HepG2 (cell line): ENCODE data around the gene CEP164. TPM values are rescaled to one million over a fixed set of nuclear protein-coding genes. Genes with fewer than 3 reads are reported as not detected.

Experiments used
- ATAC-seq: fragments of 200-7000 bp; cut with Tn5 transposase; 3 replicates; pipeline ENCODE4 v1.9.1; 2020; ENCODE audit warnings: mild to moderate bottlenecking, moderate library complexity
- BruUV-seq: library from RNA; stranded (reverse); fragments of 400-500 nt; replicated peaks from 2 replicates; lab custom pipeline; 2021; lab: Mats Ljungman, UMichigan
- CTCF ChIA-PET: fragments of 300-600 bp; formaldehyde crosslinking; extraction: SDS; loops from one replicate; lab custom pipeline; 2021; ENCODE audit warnings: low total read pairs, inconsistent platforms, low intra/inter-chr PET ratio; lab: Yijun Ruan, JAX
- POLR2A ChIA-PET: fragments of 350-600 bp; sonication (Branson Sonifier 250); formaldehyde crosslinking; loops from one replicate; lab custom pipeline; 2020; ENCODE audit warnings: antibody characterized with exemption, inconsistent platforms; lab: Yijun Ruan, JAX
- DNase-seq: peaks from one replicate; pipeline ENCODE4 v3.0.0-alpha.2; 2015; ENCODE audit warnings: low spot score
- FAIRE-seq: peaks from 3 replicates; lab custom pipeline; 2011; peaks lifted over from hg19 to GRCh38; lab: Jason Lieb, UNC
- H2AFZ ChIP-seq: one replicate; pipeline ENCODE4 v1.6.1; 2011; ENCODE audit warnings: low read length, inconsistent platforms
- H3K27ac ChIP-seq: fragments of 300-600 bp; 3 replicates; pipeline ENCODE4 v1.8.0; 2011; ENCODE audit warnings: mixed run types, mild to moderate bottlenecking, mixed read lengths, low read length, inconsistent platforms; ENCODE audit not compliant: insufficient read depth; ENCODE audit errors: extremely low read length
- H3K27me3 ChIP-seq, 2 experiments: fragments of 200-600 bp in 1 of 2; 2 replicates in 1 of 2; 3 replicates in 1 of 2; pipeline versions ENCODE4 v1.6.0 to v1.8.0; 2011; ENCODE audit warnings: low read length in 2 of 2, mild to moderate bottlenecking in 2 of 2, moderate library complexity in 2 of 2, inconsistent platforms in 1 of 2; ENCODE audit not compliant: insufficient read depth in 2 of 2, control insufficient read depth in 1 of 2
- H3K36me3 ChIP-seq, 2 experiments: fragments of 200-600 bp in 1 of 2; replicated peaks in 1 of 2; 2 replicates in 1 of 2; 3 replicates in 1 of 2; pipeline versions ENCODE4 v1.5.1 to v1.8.0; 2011; ENCODE audit warnings: low read length in 2 of 2, inconsistent platforms in 1 of 2; ENCODE audit not compliant: insufficient read depth in 2 of 2, control insufficient read depth in 1 of 2
- H3K4me1 ChIP-seq: 2 replicates; pipeline ENCODE4 v1.5.1; 2012; ENCODE audit warnings: low read length, inconsistent platforms; ENCODE audit not compliant: insufficient read depth
- H3K4me2 ChIP-seq: 2 replicates; pipeline ENCODE4 v1.6.0; 2011; ENCODE audit warnings: low read depth, low read length, inconsistent platforms
- H3K4me3 ChIP-seq, 3 experiments: fragments of 200-600 bp in 1 of 3; sonication (generic), shearing (Covaris generic) in 1 of 3; replicated peaks in 1 of 3; 2 replicates each; pipeline ENCODE4 v1.5.1; 2011 to 2016; ENCODE audit warnings: low read length in 3 of 3, inconsistent platforms in 2 of 3, low read depth in 2 of 3, mild to moderate bottlenecking in 2 of 3, control low read depth in 1 of 3, mixed read lengths in 1 of 3; ENCODE audit not compliant: insufficient read depth in 1 of 3
- H3K79me2 ChIP-seq: one replicate; pipeline ENCODE4 v1.6.1; 2011; ENCODE audit warnings: low read length, inconsistent platforms; ENCODE audit not compliant: insufficient read depth
- H3K9ac ChIP-seq: 2 replicates; pipeline ENCODE4 v1.6.0; 2011; ENCODE audit warnings: mild to moderate bottlenecking, low read depth, low read length, inconsistent platforms; ENCODE audit not compliant: insufficient read depth
- H3K9me3 ChIP-seq: 2 replicates; pipeline ENCODE4 v1.5.1; 2012; ENCODE audit warnings: mild to moderate bottlenecking, low read length
- H4K20me1 ChIP-seq: 2 replicates; pipeline ENCODE4 v1.6.0; 2011; ENCODE audit warnings: inconsistent platforms, mild to moderate bottlenecking, low read length, moderate library complexity; ENCODE audit not compliant: insufficient read depth
- FOXA3 ChIP-seq: IDR thresholded peaks from 2 replicates; pipeline ENCODE4 v1.6.1; 2016; ENCODE audit warnings: missing genetic modification reagents, missing compliant biosample characterization
- NPAS2 ChIP-seq: sonication (generic); formaldehyde crosslinking; IDR thresholded peaks from 2 replicates; pipeline ENCODE4 v1.8.0; 2022; ENCODE audit warnings: mild to moderate bottlenecking, missing genetic modification reagents, borderline replicate concordance
- NR2C2 ChIP-seq: sonication (generic); formaldehyde crosslinking; IDR thresholded peaks from 2 replicates; pipeline ENCODE4 v1.4.0; 2020; ENCODE audit warnings: missing genetic modification reagents, mild to moderate bottlenecking, moderate library complexity, borderline replicate concordance
- RBM39 ChIP-seq: fragments of 200-400 bp; formaldehyde crosslinking; IDR thresholded peaks from one replicate; pipeline ENCODE4 v1.6.1; 2018; ENCODE audit warnings: antibody characterized with exemption, mild to moderate bottlenecking, low read depth, low read length; ENCODE audit not compliant: poor library complexity, severe bottlenecking
- RELA ChIP-seq: sonication (generic); formaldehyde crosslinking; IDR thresholded peaks from 2 replicates; pipeline ENCODE4 v1.4.0; 2020; ENCODE audit warnings: missing genetic modification reagents
- REPIN1 ChIP-seq: sonication (generic); formaldehyde crosslinking; IDR thresholded peaks from 2 replicates; pipeline ENCODE4 v1.8.0; 2022; ENCODE audit warnings: missing genetic modification reagents, low read depth, mild to moderate bottlenecking, borderline replicate concordance
- SKIL ChIP-seq: sonication (generic); formaldehyde crosslinking; IDR thresholded peaks from 2 replicates; pipeline ENCODE4 v1.8.0; 2022; ENCODE audit warnings: missing genetic modification reagents, mild to moderate bottlenecking, moderate library complexity, borderline replicate concordance
- TAF1 ChIP-seq: sonication (generic); formaldehyde crosslinking; IDR thresholded peaks from 2 replicates; pipeline ENCODE4 v1.4.0; 2020; ENCODE audit warnings: missing genetic modification reagents
- ZBTB34 ChIP-seq: sonication (generic); formaldehyde crosslinking; IDR thresholded peaks from 2 replicates; pipeline ENCODE4 v1.8.0; 2022; ENCODE audit warnings: mild to moderate bottlenecking, missing genetic modification reagents
- ZBTB7B ChIP-seq: sonication (generic); formaldehyde crosslinking; IDR thresholded peaks from 2 replicates; pipeline ENCODE4 v1.4.0; 2020; ENCODE audit warnings: missing genetic modification reagents
- ZFP36L1 ChIP-seq: sonication (generic); formaldehyde crosslinking; IDR thresholded peaks from 2 replicates; pipeline ENCODE4 v1.8.0; 2022; ENCODE audit warnings: mild to moderate bottlenecking, missing genetic modification reagents, moderate library complexity
- ZNF34 ChIP-seq: sonication (generic); formaldehyde crosslinking; IDR thresholded peaks from 2 replicates; pipeline ENCODE4 v1.4.0; 2020; ENCODE audit warnings: mild to moderate bottlenecking, missing genetic modification reagents, borderline replicate concordance
- WGBS: methylation state at CpG from one replicate; pipeline ENCODE4 v1.1.6; 2017; ENCODE audit warnings: low lambda C conversion rate; 5-methylcytosine and 5-hydroxymethylcytosine counted together
- in situ Hi-C: cut with HindIII; loops from 2 replicates; pipeline ENCODE4 v1.10.0; 2017; ENCODE audit warnings: low pct_unique_long_range_greater_than_20kb; ENCODE audit not compliant: extremely low pct_ligation_motif_present
- intact Hi-C: fragments of 100-400 bp; cut with micrococcal nuclease; formaldehyde crosslinking; loops from one replicate; pipeline ENCODE4 v1.10.0; 2022; ENCODE audit not compliant: unreplicated experiment
- polyA plus RNA-seq, 8 experiments: library from polyadenylated mRNA; depleted of rRNA in 3 of 8; stranded (reverse) in 7 of 8; unstranded in 1 of 8; fragments of >200 nt; fragmentation: Illumina TruSeq in 4 of 8; extraction: Trizol in 4 of 8; gene quantifications; 2 replicates each; pipeline versions ENCODE4 v1.2.1 to v1.2.3, GENCODE V29; 2011 to 2016; ENCODE audit warnings: low read depth in 4 of 8, missing spikeins in 1 of 8, mixed read lengths in 1 of 8; ENCODE audit not compliant: insufficient read depth in 1 of 8
- total RNA-seq, 5 experiments: library from RNA; depleted of rRNA; stranded (reverse); fragments of >200 nt; fragmentation: Illumina TruSeq; extraction: Trizol; gene quantifications; 2 replicates each; pipeline ENCODE4 v1.2.3, GENCODE V29; 2016; ENCODE audit warnings: low read depth in 1 of 5
- TF ChIP-seq, protein P1 (sequence below): sonication (generic); formaldehyde crosslinking; conservative IDR thresholded peaks from 2 replicates; pipeline ENCODE4 v1.4.0; 2020; ENCODE audit warnings: missing genetic modification reagents
- TF ChIP-seq, protein P2 (sequence below): sonication (generic); formaldehyde crosslinking; IDR thresholded peaks from 2 replicates; pipeline ENCODE4 v1.5.0; 2020; ENCODE audit warnings: missing genetic modification reagents
- TF ChIP-seq, protein P3 (sequence below): sonication (generic); formaldehyde crosslinking; IDR thresholded peaks from 2 replicates; pipeline ENCODE4 v1.4.0; 2020; ENCODE audit warnings: missing genetic modification reagents

CEP164 gene
- total and polyA plus RNA-seq, 2 of the 13 experiments (the other 11 are each of a cell fraction or from before 2014, with no cell fraction given) = 11.4 to 15.2 TPM

DNA sequence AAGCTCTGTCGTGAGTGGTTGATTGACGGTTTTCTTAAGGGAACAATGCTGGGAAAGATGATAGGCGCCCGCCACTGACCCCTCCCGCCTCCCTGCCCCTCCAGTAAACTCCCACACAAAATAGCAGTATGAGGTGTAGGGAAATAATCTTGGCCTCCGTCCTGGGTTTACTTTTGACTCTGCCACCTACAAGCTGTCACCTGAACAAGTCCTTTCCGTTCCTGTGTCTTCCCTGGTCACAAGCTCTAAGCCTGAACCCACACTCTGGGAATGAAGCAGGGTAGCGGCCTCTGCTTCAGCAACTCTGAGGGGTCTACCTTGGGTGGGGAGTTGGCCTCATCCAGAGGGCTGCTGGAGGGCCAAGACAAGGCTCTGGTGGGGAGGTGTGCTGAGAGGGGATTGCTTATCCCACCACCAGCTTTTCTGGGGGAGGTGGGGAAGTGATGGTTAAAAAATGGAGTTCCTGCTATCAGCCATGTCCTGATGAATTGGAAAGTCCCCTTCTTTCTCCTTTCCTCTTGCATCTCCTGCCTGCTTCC is 87.8 kb downstream of the CEP164 start (continued):
- TF ChIP-seq, protein P1, sequence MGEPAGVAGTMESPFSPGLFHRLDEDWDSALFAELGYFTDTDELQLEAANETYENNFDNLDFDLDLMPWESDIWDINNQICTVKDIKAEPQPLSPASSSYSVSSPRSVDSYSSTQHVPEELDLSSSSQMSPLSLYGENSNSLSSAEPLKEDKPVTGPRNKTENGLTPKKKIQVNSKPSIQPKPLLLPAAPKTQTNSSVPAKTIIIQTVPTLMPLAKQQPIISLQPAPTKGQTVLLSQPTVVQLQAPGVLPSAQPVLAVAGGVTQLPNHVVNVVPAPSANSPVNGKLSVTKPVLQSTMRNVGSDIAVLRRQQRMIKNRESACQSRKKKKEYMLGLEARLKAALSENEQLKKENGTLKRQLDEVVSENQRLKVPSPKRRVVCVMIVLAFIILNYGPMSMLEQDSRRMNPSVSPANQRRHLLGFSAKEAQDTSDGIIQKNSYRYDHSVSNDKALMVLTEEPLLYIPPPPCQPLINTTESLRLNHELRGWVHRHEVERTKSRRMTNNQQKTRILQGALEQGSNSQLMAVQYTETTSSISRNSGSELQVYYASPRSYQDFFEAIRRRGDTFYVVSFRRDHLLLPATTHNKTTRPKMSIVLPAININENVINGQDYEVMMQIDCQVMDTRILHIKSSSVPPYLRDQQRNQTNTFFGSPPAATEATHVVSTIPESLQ (CRISPR knock-in tag) = no peak
- TF ChIP-seq ZNF34 (CRISPR knock-in tag) = no peak
- TF ChIP-seq NPAS2 (CRISPR knock-in tag) = no peak
- TF ChIP-seq ZFP36L1 (CRISPR knock-in tag) = no peak

- BruUV-seq = no TSS peak
- POLR2A ChIA-PET = no interaction called here
- Histone ChIP-seq H4K20me1 (no peaks in the 10 kb centered on the region), H3K79me2 (no peaks in the 10 kb centered on the region), H2AFZ (no peak overlapping the region), H3K4me3 (no peak overlapping the region), H3K4me2 (no peak overlapping the region), H3K4me1 (peaks cover 36% of the 10 kb centered on the region), H3K27ac (no peak overlapping the region), H3K9me3 (no peaks in the 10 kb centered on the region), H3K9ac (no peak overlapping the region), H3K27me3 (peaks cover 4 to 7% of the 10 kb centered on the region in 2 experiments; a peak in 1 of 5 replicates), H3K36me3 (no peaks in the 10 kb centered on the region)
- FAIRE-seq (no peak), ATAC-seq (no peak), DNase-seq (no peak)
- CTCF ChIA-PET = no interaction called here
- intact Hi-C loops (no loop called here), in situ Hi-C loops (no loop called here)
- 48% methylated on average over 3 of the region's 6 CpGs for WGBS
- no peak for TF ChIP-seq ZBTB7B (CRISPR knock-in tag)
- TF ChIP-seq FOXA3 (CRISPR knock-in tag) = no peak
- no peak for TF ChIP-seq RBM39
- no peak for TF ChIP-seq NR2C2 (CRISPR knock-in tag)
- TF ChIP-seq SKIL (CRISPR knock-in tag) = no peak
- TF ChIP-seq ZBTB34 (CRISPR knock-in tag) = no peak
- TF ChIP-seq, protein P2, sequence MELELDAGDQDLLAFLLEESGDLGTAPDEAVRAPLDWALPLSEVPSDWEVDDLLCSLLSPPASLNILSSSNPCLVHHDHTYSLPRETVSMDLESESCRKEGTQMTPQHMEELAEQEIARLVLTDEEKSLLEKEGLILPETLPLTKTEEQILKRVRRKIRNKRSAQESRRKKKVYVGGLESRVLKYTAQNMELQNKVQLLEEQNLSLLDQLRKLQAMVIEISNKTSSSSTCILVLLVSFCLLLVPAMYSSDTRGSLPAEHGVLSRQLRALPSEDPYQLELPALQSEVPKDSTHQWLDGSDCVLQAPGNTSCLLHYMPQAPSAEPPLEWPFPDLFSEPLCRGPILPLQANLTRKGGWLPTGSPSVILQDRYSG = no peak
- TF ChIP-seq, protein P3, sequence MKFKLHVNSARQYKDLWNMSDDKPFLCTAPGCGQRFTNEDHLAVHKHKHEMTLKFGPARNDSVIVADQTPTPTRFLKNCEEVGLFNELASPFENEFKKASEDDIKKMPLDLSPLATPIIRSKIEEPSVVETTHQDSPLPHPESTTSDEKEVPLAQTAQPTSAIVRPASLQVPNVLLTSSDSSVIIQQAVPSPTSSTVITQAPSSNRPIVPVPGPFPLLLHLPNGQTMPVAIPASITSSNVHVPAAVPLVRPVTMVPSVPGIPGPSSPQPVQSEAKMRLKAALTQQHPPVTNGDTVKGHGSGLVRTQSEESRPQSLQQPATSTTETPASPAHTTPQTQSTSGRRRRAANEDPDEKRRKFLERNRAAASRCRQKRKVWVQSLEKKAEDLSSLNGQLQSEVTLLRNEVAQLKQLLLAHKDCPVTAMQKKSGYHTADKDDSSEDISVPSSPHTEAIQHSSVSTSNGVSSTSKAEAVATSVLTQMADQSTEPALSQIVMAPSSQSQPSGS (CRISPR knock-in tag) = no peak
- no peak for TF ChIP-seq RELA
- TF ChIP-seq REPIN1 (CRISPR knock-in tag) = no peak
- TF ChIP-seq TAF1 (CRISPR knock-in tag) = no peak
These were observed 89.7 kb downstream of the CEP164 start for GRCh38 chr11:117417342-117417741.
